Measurements from ENCODE around the gene MFSD2A. TPM values are rescaled to one million over a fixed set of nuclear protein-coding genes. Genes with fewer than 3 reads are reported as not detected.

Gene MFSD2A
- total and polyA plus RNA-seq, 10 of the 15 experiments (the other 5 are each of a cell fraction or from before 2014, with no cell fraction given), result 0.84 to 30.1 (median 15.2) TPM

DNA sequence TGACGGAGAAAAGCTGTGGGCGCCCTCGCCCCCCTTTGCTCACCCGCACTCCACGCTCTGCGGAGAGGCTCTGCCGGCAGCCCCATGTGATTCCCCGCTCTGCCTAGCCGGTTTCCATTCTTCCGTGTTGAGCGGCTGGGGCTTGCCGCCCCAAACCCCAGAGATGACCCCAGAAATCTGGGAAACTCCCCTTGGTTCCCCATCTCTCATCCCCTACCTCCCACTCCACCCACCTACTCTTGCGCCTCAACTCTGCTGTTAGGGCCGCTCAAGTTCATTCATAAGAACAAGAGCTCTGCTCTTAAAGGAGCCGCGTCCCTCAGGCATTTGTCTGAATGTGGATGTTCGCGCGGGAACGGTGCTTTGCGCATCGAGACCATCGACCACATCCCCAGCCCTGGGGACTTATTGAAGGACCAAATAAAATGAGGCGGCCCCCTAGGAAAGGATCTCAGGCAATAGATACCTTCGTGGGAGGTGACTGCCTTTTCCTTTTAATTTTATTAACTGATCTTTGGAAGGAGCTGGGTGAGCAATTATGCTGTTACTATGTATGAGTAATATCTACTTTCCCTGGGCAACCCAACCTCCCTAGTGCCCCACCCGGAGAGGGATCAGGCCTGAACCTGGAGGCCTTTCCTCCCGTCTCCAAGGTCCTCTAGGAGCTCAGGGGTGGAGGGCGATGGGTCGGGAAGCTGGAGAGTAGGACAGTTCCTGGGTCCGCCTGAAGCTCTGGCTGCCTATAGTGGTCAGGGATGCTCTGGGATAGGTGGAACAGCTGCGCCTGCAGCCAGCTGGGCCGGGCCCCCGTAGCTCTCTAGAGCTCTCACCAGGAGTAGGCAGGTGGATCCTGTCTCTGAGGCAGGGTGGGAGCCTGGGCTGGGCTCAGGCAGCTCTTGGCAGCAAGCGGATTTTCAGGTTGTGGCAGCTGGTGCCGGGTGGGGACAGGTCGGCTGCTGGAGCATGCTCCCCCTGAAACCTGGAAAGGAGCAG is 898 bp downstream of the MFSD2A start (continued):
- TF ChIP-seq RELA (IDR thresholded peaks at IDR 0.05; ENCODE audit: borderline replicate concordance, partially characterized antibody) (peak; percentile 88), ZSCAN29 (IDR thresholded peaks at IDR 0.05) (no peak), CREM (IDR thresholded peaks at IDR 0.05; ENCODE audit: low read depth) (peak; percentile 60; the same call in 1 of the 2 replicates), BHLHE40 (IDR thresholded peaks at IDR 0.05; ENCODE audit: borderline replicate concordance in 1 of 2, low read depth in 2 of 2, low read length in 1 of 2) (0 out of 4 replicates have a peak, but pooled peaks of 1 of the 2 experiments have one; percentile 10), SMARCA5 (IDR thresholded peaks at IDR 0.05) (no peak), ATF7 (IDR thresholded peaks at IDR 0.05; ENCODE audit: low read depth) (peak; percentile 54; the same call in 1 of the 2 replicates), CHD2 (IDR thresholded peaks at IDR 0.05; ENCODE audit: borderline replicate concordance, low read depth, low read length) (no peak), EED (IDR thresholded peaks at IDR 0.05; ENCODE audit: low read depth) (peak; percentile 56), NBN (IDR thresholded peaks at IDR 0.05) (0 out of 2 replicates have a peak, but pooled peaks have one; percentile 36), MTA2 (IDR thresholded peaks at IDR 0.05; ENCODE audit: low read depth) (peak; percentile 31; the same call in 1 of the 2 replicates), EP300 (IDR thresholded peaks at IDR 0.05; ENCODE audit: borderline replicate concordance in 1 of 2, control insufficient read depth in 1 of 2, low read depth in 2 of 2, low read length in 2 of 2) (peak in 1 of 2 experiments; percentile 30; a peak in 1 of 4 replicates), NFYB (IDR thresholded peaks at IDR 0.05; ENCODE audit: insufficient read depth, low read depth, low read length) (no peak), IKZF1 (conservative IDR thresholded peaks at IDR 0.05) (peak; percentile 57), RUNX3 (IDR thresholded peaks at IDR 0.05; ENCODE audit: low read length) (peak; percentile 73), EGR1 (IDR thresholded peaks at IDR 0.05; ENCODE audit: borderline replicate concordance in 1 of 2, low read depth in 2 of 2, low read length in 2 of 2) (peak in 1 of 2 experiments; percentile 98; a peak in 2 of 3 replicates), NR2F1 (conservative IDR thresholded peaks at IDR 0.05) (peak; percentile 31; the same call in 1 of the 2 replicates), MTA3 (IDR thresholded peaks at IDR 0.05; ENCODE audit: borderline replicate concordance, low read length) (no peak)
- TF ChIP-seq, protein P1, sequence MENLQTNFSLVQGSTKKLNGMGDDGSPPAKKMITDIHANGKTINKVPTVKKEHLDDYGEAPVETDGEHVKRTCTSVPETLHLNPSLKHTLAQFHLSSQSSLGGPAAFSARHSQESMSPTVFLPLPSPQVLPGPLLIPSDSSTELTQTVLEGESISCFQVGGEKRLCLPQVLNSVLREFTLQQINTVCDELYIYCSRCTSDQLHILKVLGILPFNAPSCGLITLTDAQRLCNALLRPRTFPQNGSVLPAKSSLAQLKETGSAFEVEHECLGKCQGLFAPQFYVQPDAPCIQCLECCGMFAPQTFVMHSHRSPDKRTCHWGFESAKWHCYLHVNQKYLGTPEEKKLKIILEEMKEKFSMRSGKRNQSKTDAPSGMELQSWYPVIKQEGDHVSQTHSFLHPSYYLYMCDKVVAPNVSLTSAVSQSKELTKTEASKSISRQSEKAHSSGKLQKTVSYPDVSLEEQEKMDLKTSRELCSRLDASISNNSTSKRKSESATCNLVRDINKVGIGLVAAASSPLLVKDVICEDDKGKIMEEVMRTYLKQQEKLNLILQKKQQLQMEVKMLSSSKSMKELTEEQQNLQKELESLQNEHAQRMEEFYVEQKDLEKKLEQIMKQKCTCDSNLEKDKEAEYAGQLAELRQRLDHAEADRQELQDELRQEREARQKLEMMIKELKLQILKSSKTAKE (IDR thresholded peaks at IDR 0.05; ENCODE audit: low read depth, poor library complexity, severe bottlenecking), result peak; percentile 49
- TF ChIP-seq, protein P2, sequence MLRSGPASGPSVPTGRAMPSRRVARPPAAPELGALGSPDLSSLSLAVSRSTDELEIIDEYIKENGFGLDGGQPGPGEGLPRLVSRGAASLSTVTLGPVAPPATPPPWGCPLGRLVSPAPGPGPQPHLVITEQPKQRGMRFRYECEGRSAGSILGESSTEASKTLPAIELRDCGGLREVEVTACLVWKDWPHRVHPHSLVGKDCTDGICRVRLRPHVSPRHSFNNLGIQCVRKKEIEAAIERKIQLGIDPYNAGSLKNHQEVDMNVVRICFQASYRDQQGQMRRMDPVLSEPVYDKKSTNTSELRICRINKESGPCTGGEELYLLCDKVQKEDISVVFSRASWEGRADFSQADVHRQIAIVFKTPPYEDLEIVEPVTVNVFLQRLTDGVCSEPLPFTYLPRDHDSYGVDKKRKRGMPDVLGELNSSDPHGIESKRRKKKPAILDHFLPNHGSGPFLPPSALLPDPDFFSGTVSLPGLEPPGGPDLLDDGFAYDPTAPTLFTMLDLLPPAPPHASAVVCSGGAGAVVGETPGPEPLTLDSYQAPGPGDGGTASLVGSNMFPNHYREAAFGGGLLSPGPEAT (IDR thresholded peaks at IDR 0.05; ENCODE audit: low read depth), result peak; percentile 81; the same call in 1 of the 2 replicates
- TF ChIP-seq, protein P3, sequence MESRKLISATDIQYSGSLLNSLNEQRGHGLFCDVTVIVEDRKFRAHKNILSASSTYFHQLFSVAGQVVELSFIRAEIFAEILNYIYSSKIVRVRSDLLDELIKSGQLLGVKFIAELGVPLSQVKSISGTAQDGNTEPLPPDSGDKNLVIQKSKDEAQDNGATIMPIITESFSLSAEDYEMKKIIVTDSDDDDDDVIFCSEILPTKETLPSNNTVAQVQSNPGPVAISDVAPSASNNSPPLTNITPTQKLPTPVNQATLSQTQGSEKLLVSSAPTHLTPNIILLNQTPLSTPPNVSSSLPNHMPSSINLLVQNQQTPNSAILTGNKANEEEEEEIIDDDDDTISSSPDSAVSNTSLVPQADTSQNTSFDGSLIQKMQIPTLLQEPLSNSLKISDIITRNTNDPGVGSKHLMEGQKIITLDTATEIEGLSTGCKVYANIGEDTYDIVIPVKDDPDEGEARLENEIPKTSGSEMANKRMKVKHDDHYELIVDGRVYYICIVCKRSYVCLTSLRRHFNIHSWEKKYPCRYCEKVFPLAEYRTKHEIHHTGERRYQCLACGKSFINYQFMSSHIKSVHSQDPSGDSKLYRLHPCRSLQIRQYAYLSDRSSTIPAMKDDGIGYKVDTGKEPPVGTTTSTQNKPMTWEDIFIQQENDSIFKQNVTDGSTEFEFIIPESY (IDR thresholded peaks at IDR 0.05), result no peak
- TF ChIP-seq, protein P4, sequence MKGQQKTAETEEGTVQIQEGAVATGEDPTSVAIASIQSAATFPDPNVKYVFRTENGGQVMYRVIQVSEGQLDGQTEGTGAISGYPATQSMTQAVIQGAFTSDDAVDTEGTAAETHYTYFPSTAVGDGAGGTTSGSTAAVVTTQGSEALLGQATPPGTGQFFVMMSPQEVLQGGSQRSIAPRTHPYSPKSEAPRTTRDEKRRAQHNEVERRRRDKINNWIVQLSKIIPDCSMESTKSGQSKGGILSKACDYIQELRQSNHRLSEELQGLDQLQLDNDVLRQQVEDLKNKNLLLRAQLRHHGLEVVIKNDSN (IDR thresholded peaks at IDR 0.05; ENCODE audit: borderline replicate concordance, extremely low read length, insufficient read depth, low read depth, low read length), result peak; percentile 34

All from GM12878 (cell line).